Effector memory CD4-positive, alpha-beta T cell (primary cell): ENCODE measurements around the gene PIGK.

ENCODE experiments used
- DNase-seq, 3 donors: peaks; one replicate each; pipeline ENCODE4 v3.0.0-alpha.2; 2020
- H3K27ac ChIP-seq: 2 replicates; pipeline ENCODE4 v1.7.0; 2013; ENCODE audit warnings: mild to moderate bottlenecking, low read length, moderate library complexity; ENCODE audit not compliant: insufficient read depth, poor library complexity, severe bottlenecking
- H3K27me3 ChIP-seq: replicated peaks from 2 replicates; pipeline ENCODE4 v1.7.0; 2013; ENCODE audit warnings: mild to moderate bottlenecking, low read length; ENCODE audit not compliant: insufficient read depth, control insufficient read depth, poor library complexity, severe bottlenecking
- H3K36me3 ChIP-seq: 2 replicates; pipeline ENCODE4 v1.7.0; 2013; ENCODE audit warnings: mild to moderate bottlenecking, low read length, moderate library complexity; ENCODE audit not compliant: control insufficient read depth, insufficient read depth
- H3K4me1 ChIP-seq: 2 replicates; pipeline ENCODE4 v1.7.0; 2013; ENCODE audit warnings: low read length, mild to moderate bottlenecking; ENCODE audit not compliant: control insufficient read depth, insufficient read depth, poor library complexity, severe bottlenecking
- H3K4me3 ChIP-seq: 2 replicates; pipeline ENCODE4 v1.7.0; 2013; ENCODE audit warnings: low read length, low read depth, mild to moderate bottlenecking; ENCODE audit not compliant: insufficient read depth, poor library complexity, severe bottlenecking
- H3K9me3 ChIP-seq: 2 replicates; pipeline ENCODE4 v1.7.0; 2013; ENCODE audit warnings: mild to moderate bottlenecking, low read length, moderate library complexity; ENCODE audit not compliant: control insufficient read depth

The PIGK gene

DNA sequence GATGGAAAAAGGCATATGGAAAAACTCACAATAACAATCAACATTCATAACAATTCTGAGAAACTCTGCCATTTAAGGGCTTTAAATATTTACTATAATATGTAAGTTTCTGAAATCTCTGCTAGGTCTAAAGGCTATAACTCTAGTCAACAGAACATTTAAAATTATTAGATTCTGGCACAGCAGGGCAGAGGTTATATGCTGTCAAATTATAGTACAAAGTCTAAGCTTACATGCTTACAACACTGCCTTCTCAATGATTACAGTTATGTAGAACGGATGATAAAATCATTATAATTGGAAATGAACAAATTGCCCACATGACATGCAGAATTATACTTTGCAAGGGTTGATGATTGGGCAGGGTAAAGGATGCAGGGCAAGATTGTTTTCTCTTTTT is 97.7 kb downstream of the PIGK start:
- no peaks in the 10 kb centered on the region for H3K9me3 ChIP-seq
- H3K27me3 ChIP-seq = no peaks in the 10 kb centered on the region
- no peak overlapping the region for H3K27ac ChIP-seq
- no peak for DNase-seq
- peaks cover 3% of the 10 kb centered on the region for H3K36me3 ChIP-seq
- no peaks in the 10 kb centered on the region for H3K4me1 ChIP-seq
- no peak overlapping the region for H3K4me3 ChIP-seq

GRCh38 chr1:77120950-77121349 is 98.3 kb downstream of the PIGK start:
- no peak overlapping the region for H3K4me3 ChIP-seq
- H3K36me3 ChIP-seq = peaks cover 3% of the 10 kb centered on the region
- H3K27me3 ChIP-seq = no peaks in the 10 kb centered on the region
- DNase-seq = no peak
- H3K27ac ChIP-seq = no peak overlapping the region
- no peaks in the 10 kb centered on the region for H3K9me3 ChIP-seq
- H3K4me1 ChIP-seq = no peaks in the 10 kb centered on the region

DNA sequence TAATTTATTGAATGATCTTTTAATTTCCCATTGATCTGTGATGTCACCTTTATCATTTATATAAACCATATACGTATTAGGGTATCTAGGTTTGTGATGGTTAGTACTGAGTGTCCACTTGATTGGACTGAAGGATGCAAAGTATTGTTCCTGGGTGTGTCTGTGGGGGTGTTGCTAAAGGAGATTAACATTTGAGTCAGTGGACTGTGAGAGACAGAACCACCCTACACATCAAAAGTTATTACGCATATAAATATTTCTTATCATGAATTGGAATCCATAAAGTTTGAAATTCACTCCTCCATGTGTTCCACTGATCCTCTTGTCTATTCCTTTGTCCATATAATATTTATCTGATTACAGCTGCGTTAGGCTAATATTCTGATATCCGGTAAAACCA is 100.5 kb downstream of the PIGK start:
- H3K36me3 ChIP-seq = peaks cover 3% of the 10 kb centered on the region
- H3K27ac ChIP-seq = no peak overlapping the region
- no peak overlapping the region for H3K4me3 ChIP-seq
- H3K27me3 ChIP-seq = no peaks in the 10 kb centered on the region
- no peak for DNase-seq
- no peaks in the 10 kb centered on the region for H3K4me1 ChIP-seq
- no peaks in the 10 kb centered on the region for H3K9me3 ChIP-seq

DNA sequence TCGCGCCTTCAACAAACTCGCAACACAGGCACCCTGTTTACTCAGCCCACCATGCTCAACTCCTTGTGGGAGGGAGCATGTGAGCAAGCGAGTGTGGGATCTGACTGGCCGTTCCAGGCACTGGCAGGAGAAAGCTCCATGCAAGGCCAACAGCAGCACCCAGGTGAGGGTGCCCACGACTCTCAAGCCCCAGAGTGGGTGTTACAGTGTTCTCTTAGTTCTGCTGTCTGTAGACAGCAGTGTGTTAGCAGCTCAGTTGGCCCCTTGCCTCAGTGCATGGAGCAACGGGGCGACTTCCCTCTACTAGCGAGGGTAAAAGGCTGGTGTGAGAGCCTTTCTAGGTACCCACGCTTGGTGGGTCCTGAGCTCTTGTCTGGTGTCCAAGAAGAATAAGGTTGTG is 114.6 kb downstream of the PIGK start:
- no peak overlapping the region for H3K4me3 ChIP-seq
- no peaks in the 10 kb centered on the region for H3K4me1 ChIP-seq
- no peaks in the 10 kb centered on the region for H3K27me3 ChIP-seq
- H3K27ac ChIP-seq = no peak overlapping the region
- no peaks in the 10 kb centered on the region for H3K9me3 ChIP-seq
- H3K36me3 ChIP-seq = no peaks in the 10 kb centered on the region
- DNase-seq = no peak

GRCh38 chr1:77103486-77103885 is 115.7 kb downstream of the PIGK start:
- Histone ChIP-seq H3K4me1 (no peaks in the 10 kb centered on the region), H3K4me3 (no peak overlapping the region), H3K27me3 (no peaks in the 10 kb centered on the region), H3K36me3 (no peaks in the 10 kb centered on the region), H3K27ac (no peak overlapping the region), H3K9me3 (no peaks in the 10 kb centered on the region)
- no peak for DNase-seq

DNA sequence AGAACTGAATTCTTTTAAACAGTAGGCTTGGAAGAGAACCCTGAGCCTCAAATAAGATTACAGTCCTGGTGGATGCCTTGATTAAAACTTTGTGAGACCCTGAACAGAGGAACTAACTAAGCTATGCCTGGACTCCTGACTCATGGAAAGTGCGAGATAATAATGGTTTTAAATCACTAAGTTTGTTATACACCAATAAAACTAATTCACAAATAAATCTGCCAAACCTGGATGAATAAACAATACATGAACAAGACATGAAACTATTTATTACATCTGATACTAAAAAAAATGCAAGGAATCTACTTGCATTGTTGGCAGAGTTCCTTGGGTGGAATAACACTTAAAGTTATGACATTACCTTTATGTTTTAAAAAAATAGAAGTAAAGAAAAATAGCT is 118.4 kb downstream of the PIGK start:
- H3K9me3 ChIP-seq = no peaks in the 10 kb centered on the region
- no peaks in the 10 kb centered on the region for H3K4me1 ChIP-seq
- H3K4me3 ChIP-seq = no peak overlapping the region
- no peaks in the 10 kb centered on the region for H3K27me3 ChIP-seq
- no peak for DNase-seq
- H3K36me3 ChIP-seq = no peaks in the 10 kb centered on the region
- H3K27ac ChIP-seq = no peak overlapping the region

DNA sequence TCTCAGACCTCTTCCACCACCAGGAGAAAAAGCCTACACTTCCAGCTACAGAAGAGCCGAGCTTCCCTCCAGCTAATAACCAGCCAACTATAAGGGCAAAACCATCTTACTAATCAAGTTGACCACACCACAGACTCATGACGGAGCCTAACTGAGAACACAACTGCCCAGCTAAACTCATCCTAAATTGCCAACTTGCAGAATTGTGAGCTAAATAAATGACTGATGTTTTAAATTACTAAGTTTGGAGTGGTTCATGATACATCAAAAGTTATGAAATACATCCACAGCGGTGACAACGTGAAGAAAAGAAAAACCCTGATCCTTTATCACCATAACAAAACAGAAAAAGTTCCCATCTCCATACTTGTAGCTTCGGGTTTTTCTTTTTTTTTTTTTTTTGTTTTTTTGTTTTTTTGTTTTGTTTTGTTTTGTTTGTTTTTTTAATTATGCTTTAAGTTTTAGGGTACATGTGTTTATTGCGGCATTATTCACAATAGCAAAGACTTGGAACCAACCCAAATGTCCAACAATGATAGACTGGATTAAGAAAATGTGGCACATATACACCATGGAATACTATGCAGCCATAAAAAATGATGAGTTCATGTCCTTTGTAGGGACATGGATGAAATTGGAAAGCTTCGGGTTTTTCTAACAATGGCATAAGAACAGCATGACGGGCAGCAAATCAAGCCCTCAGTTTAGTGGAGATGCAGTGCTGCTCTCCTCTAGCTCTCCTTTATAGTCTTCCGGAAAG is 122.6 kb downstream of the PIGK start:
- no peaks in the 10 kb centered on the region for H3K27me3 ChIP-seq
- no peak overlapping the region for H3K27ac ChIP-seq
- H3K4me1 ChIP-seq = no peaks in the 10 kb centered on the region
- H3K9me3 ChIP-seq = no peaks in the 10 kb centered on the region
- DNase-seq = no peak
- no peaks in the 10 kb centered on the region for H3K36me3 ChIP-seq
- no peak overlapping the region for H3K4me3 ChIP-seq

DNA sequence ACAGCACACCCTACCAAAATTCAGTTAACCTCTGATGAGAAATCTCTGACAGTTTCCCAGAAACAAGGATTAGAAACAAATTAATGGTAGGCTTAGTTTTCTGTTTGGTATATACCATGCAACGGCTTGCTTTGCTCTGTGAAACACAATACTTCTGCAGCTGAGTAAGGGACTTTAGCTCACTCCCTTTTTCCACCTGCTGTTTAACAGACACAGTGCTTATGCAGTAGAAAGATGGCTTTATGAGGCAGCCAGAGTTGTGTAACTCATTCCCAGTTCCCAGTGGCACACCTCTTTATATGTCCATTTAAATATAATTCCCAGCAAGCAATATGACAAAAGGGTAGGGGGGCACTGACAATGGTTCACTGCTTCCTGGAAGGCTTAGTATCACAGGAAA is 124.0 kb downstream of the PIGK start:
- Histone ChIP-seq H3K4me1 (no peaks in the 10 kb centered on the region), H3K27ac (no peak overlapping the region), H3K27me3 (no peaks in the 10 kb centered on the region), H3K36me3 (no peaks in the 10 kb centered on the region), H3K9me3 (no peaks in the 10 kb centered on the region), H3K4me3 (no peak overlapping the region)
- DNase-seq = no peak

DNA sequence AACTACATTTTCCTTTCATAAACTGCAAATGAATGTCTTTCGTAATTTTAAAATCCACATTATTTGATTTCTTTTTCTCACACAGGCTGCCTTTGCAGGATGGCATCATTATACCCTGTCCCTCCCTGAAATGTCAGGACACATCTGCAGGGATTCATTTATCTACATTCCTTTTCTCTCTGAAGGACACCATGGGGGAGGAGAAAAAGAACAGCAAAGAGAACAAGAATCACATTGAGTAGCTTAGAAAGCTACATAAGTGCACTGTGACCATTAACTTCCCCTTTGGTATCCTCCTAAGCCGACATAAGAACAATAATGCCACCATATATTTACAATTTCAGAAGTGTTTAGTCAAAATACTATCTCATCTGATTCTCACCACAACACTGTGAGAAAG is 129.5 kb downstream of the PIGK start:
- H3K4me1 ChIP-seq = no peaks in the 10 kb centered on the region
- no peaks in the 10 kb centered on the region for H3K27me3 ChIP-seq
- no peak overlapping the region for H3K4me3 ChIP-seq
- peaks cover 4% of the 10 kb centered on the region for H3K36me3 ChIP-seq
- DNase-seq = no peak
- no peaks in the 10 kb centered on the region for H3K9me3 ChIP-seq
- H3K27ac ChIP-seq = no peak overlapping the region

- no peak for DNase-seq
- H3K9me3 ChIP-seq = no peaks in the 10 kb centered on the region
- no peaks in the 10 kb centered on the region for H3K4me1 ChIP-seq
- H3K27me3 ChIP-seq = no peaks in the 10 kb centered on the region
- H3K27ac ChIP-seq = no peak overlapping the region
- no peak overlapping the region for H3K4me3 ChIP-seq
- peaks cover 4% of the 10 kb centered on the region for H3K36me3 ChIP-seq
Observed at GRCh38 chr1:77085109-77085508, 134.1 kb downstream of the PIGK start.
